GM06990 (cell line): ENCODE results near the gene TMEM170A.
A peak's percentile ranks its signal among the peaks of the same experiment; 100 is the strongest.
"Not testable (repeated sequence)": the region's sequence is repeated elsewhere in the genome, so short reads cannot be mapped to it uniquely, and the experiment has no call there.

Experiments used
- DNase-seq: peaks from one replicate; pipeline ENCODE4 v3.0.0-alpha.2; 2011; ENCODE audit not compliant: insufficient read length; ENCODE audit errors: extremely low read depth
- H3K27me3 ChIP-seq: replicated peaks from 2 replicates; pipeline ENCODE4 v1.6.0; 2011; ENCODE audit warnings: low read length; ENCODE audit not compliant: control insufficient read depth, insufficient read depth
- H3K36me3 ChIP-seq: 2 replicates; pipeline ENCODE4 v1.5.1; 2011; ENCODE audit warnings: low read length; ENCODE audit not compliant: control insufficient read depth, insufficient read depth
- H3K4me3 ChIP-seq: replicated peaks from 2 replicates; pipeline ENCODE4 v1.5.1; 2011; ENCODE audit warnings: low read depth, mild to moderate bottlenecking, control low read depth, low read length
- TF ChIP-seq, protein P1 (sequence below): IDR thresholded peaks from 2 replicates; pipeline ENCODE4 v1.5.1; 2011; ENCODE audit warnings: low read length, control low read depth, mild to moderate bottlenecking, inconsistent platforms; ENCODE audit not compliant: insufficient read depth, poor library complexity, severe bottlenecking

Gene TMEM170A

GRCh38 chr16:75432828-75433731 is 31.4 kb downstream of the TMEM170A start, which contains the start of gene CFDP1:
Gene CFDP1 (minus strand): TSS chr16:75433503. CDS start chr16:75433352, 151 bp downstream.
- Histone ChIP-seq H3K4me3 (peak within 1 kb of the TSS; percentile 93), H3K27me3 (no peaks in the 10 kb centered on the region), H3K36me3 (no peaks in the 10 kb centered on the region)
- DNase-seq: peak; percentile 93
- TF ChIP-seq, protein P1, sequence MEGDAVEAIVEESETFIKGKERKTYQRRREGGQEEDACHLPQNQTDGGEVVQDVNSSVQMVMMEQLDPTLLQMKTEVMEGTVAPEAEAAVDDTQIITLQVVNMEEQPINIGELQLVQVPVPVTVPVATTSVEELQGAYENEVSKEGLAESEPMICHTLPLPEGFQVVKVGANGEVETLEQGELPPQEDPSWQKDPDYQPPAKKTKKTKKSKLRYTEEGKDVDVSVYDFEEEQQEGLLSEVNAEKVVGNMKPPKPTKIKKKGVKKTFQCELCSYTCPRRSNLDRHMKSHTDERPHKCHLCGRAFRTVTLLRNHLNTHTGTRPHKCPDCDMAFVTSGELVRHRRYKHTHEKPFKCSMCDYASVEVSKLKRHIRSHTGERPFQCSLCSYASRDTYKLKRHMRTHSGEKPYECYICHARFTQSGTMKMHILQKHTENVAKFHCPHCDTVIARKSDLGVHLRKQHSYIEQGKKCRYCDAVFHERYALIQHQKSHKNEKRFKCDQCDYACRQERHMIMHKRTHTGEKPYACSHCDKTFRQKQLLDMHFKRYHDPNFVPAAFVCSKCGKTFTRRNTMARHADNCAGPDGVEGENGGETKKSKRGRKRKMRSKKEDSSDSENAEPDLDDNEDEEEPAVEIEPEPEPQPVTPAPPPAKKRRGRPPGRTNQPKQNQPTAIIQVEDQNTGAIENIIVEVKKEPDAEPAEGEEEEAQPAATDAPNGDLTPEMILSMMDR: no peak

DNA sequence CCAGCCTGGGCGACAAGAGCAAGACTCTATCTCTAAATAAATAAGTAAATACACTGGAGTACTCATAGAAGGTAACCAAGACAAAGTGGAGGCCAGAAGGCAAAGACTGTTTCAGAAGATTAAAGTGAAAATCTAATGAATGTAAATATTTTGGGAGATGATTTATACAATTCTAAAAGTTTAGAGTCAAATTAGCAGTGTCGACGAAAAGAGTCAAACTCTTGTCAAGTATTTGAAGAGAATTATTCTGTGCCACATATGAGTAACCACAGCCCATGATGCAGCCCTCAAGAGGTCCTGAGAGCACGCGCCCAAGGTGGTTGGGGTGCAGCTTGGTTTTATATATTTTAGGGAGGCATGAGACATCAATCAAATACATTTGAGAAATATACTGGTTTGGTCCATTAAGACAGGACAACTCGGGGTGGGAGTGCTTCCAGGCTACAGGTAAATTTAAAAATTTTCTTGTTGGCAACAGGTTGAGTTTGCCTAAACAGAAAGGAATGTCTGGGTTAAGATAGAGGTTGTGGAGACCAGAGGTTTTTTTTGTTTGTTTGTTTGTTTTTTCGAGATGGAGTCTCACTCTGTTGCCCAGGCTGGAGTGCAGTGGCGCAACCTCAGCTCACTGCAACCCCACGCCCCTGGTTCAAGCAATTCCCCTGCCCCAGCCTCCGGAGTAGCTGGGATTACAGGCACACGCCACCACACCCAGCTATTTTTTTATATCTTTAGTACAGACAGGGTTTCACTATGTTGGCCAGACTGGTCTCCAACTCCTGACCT is 34.7 kb downstream of the TMEM170A start:
- no peak for DNase-seq
- TF ChIP-seq, protein P1: no peak
- Histone ChIP-seq H3K27me3 (no peaks in the 10 kb centered on the region), H3K4me3 (no peak overlapping the region), H3K36me3 (no peaks in the 10 kb centered on the region)

GRCh38 chr16:75426524-75426923 is 38.0 kb downstream of the TMEM170A start:
- H3K27me3 ChIP-seq, DNase-seq, H3K4me3 ChIP-seq, H3K36me3 ChIP-seq: not testable (repeated sequence)

DNA sequence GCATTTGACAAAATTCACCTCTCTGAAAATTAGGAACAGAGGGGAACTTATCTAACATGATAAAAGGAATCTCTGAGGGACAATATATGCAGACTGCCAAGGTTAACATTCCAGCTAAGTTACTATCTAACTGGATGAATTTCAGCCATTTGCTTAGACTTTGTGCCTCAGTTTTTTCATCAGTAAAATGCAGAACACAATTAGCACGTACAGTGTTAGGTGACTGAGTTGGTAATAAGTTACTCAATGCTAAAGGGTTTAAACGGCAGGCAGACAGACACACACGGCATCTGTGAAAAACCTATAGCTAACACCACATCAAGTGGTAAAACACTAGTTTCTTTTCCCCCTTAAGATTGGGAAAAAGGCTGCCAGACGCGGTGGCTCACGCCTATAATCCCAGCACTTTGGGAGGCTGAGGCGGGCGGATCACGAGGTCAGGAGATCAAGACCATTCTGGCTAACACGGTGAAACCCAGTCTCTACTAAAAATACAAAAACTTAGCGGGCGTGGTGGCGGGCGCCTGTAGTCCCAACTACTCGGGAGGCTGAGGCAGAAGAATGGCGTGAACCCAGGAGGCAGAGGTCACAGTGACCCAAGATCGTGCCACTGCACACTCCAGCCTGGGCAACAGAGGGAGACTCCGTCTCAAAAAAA is 40.3 kb downstream of the TMEM170A start:
- not testable (repeated sequence) for H3K27me3 ChIP-seq, DNase-seq, H3K4me3 ChIP-seq, H3K36me3 ChIP-seq

- no peak for DNase-seq
- TF ChIP-seq, protein P1: no peak
- no peaks in the 10 kb centered on the region for H3K27me3 ChIP-seq
- no peaks in the 10 kb centered on the region; the same call in 1 of the 2 replicates for H3K36me3 ChIP-seq
- no peak overlapping the region for H3K4me3 ChIP-seq
Observed at GRCh38 chr16:75423723-75424104, 40.8 kb downstream of the TMEM170A start.

- TF ChIP-seq, protein P1: no peak
- H3K4me3 ChIP-seq: no peak overlapping the region
- no peak for DNase-seq
- no peaks in the 10 kb centered on the region; the same call in 1 of the 2 replicates for H3K36me3 ChIP-seq
- no peaks in the 10 kb centered on the region for H3K27me3 ChIP-seq
Observed at GRCh38 chr16:75421820-75422126, 42.7 kb downstream of the TMEM170A start.
